GM19452 (cell line): ENCODE data around the gene SERTM2.
"Not testable (repeated sequence)": the region's sequence is repeated elsewhere in the genome, so short reads cannot be mapped to it uniquely, and the experiment has no call there.

Experiments used
- ATAC-seq: cut with Tn5 transposase; IDR thresholded peaks from one replicate; pipeline ENCODE4 v1.9.1; 2021; ENCODE audit not compliant: unreplicated experiment

Gene SERTM2

DNA sequence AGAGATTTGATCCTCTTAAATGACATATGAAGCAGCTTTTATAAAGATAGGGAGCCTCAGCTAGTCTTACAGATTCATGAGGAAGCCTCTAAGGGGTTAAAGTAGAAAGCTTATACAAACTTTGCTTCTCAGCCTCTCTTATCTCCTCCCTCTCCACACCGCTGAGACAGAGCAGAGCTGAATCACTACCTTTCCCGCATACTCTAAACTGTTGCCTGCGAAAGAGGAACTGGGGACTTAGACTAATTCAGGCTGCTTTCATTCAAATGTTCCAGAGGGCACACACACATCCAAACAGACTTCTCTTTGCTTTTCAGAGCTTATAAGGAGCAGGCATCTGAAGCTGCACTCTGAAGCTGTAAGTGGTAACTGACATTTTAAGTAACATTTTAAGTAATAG lies at the start of gene SERTM2:
Gene SERTM2, plus strand, starts transcription at position 169 of the 400 bp plus-strand sequence. CDS start 7,213 bp downstream, outside the sequence.
- peak; percentile 86 for ATAC-seq

DNA sequence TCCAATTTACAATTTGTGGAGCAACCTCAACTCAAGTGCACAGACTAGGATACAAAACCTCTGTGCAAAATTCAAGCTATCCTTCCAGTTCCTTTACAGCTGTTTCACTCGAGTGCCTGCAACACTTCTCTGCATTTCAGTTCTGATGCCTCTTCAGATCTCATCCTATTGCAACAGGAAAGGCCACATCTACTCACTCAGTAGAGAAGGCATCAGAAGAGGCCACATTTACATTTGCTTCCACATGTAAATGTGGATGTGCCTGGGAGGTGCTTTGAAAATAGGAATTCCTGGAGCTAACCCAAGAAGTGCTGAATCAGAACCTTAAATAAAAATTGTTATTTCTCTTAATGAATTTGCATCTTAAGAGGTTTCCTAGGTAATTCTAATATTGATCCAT lies 45.8 kb upstream of the SERTM2 start:
- ATAC-seq, result no peak

DNA sequence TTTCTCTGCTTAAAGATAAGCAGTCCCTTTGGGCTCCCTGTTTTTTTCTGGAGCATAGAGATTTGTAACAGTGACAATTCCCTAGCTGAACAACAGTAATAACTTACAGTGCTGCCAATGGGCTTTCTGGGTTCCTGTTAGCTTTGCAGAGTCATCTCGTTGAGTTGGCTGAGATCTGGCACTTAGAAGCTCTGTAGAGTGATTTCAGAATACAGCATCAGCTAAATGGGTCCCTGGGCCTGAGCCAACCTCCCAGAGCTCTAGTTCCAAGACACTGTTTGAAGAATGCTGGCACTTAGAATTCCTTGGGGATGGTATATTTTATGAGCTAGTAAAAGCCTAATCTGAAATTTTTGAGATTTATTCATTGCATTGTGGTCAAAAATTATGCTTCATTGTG lies 43.5 kb upstream of the SERTM2 start:
- no peak for ATAC-seq

DNA sequence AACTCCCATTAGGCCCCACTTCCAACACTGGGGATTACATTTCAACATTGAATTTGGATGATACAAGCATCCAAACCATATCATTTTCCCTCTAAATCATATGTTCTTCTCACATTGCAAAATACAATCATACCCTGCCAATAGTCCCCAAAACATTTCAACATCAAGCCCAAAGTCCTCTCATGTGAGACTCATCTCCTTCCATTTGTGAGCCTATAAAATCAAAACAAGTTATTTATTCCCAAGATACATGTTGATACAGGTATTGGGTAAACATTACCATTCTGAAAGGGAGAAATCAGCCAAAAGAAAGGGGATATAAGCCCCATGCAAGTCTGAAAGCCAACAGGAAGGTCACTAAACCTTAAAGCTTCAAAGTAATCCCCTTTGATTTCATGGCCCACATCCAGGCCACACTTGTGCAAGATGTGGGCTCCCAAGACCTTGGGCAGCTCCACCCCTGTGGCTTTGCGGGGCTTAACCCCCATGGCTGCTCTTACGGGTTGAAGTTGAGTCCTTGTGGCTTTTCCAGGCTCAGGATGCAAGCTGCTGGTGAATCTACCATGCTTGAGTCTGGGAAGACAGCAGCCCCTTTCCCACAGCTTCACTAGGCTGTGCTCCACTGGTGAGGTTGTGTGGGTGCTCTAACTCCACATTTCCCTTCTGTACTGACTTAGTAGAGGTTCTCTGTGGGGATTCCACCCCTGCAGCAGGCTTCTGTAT lies 40.6 kb upstream of the SERTM2 start:
- ATAC-seq, result no peak

DNA sequence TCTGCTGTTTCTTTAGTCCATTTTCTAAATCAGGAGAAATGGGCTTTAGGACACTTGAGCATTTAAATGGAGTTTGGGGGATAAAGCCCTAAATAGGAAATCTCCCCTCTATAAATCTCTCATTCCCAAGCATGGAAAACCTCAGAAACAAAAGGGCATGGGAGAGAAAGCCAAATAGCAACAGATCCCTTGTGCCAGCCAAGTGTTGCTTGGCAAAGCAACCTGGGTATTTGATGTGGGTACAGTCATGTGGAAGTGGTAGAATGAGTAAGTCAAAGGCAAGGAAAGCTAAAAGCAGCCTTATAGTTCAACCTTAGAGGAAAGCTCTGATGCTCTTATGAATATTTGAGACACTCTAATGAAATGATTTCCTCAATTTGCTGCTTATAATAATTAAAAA lies 29.5 kb upstream of the SERTM2 start:
- no peak for ATAC-seq

DNA sequence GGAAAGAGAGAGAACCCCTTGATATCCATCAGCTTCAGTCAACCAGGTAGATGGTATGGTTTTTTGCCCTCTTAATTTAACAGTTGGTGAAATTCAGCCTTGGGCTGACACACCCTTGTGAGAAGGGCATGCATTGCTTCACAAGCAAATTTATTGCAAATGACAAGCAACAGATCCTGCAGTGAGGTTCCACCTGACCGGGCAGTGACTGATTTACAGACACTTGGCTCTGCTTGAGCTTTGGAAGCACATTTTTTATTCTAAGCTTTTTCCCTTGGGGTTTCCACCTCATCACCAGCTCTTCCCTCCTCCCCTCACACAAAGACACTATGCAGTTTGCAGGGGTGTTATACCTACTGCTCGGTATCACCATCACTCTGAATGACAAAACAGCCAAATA lies 28.3 kb upstream of the SERTM2 start:
- ATAC-seq, result no peak

DNA sequence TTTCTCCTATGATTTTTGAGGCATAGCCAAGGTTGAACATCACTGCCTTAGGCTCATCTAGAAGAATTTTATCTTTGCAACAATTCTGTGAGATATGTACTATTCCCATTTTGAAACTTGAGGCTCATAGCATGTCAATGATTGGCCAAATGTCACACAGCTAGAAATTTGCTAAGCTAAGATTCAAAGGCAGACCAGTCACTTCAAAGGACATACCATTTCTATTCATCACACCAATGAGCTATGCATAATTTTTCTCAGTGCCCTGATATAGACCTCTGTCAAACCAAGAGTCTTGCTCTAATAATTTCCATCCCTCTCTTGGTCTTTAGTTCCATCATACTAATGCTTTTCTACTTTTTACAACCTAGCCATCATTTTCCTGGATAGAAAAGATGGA lies 27.6 kb upstream of the SERTM2 start:
- ATAC-seq, result no peak

DNA sequence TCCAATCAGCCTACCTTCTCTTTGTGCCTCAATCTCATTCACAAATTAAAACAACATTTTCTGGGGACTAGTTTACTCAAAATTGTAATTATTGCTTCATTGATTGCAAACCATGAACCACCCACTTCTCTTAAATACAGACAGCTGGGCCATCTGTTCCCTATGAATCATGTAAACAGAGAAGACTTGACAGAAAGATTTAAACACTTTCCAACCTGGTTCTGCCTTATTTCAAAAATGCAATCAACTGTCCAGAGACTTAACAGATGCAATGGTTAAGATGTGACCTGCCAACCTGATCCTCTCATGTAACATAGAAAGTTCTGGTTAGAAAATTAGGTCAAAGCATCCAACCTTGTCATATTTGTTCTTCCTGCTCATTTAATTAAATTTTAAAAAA lies 20.8 kb upstream of the SERTM2 start:
- ATAC-seq, result no peak

DNA sequence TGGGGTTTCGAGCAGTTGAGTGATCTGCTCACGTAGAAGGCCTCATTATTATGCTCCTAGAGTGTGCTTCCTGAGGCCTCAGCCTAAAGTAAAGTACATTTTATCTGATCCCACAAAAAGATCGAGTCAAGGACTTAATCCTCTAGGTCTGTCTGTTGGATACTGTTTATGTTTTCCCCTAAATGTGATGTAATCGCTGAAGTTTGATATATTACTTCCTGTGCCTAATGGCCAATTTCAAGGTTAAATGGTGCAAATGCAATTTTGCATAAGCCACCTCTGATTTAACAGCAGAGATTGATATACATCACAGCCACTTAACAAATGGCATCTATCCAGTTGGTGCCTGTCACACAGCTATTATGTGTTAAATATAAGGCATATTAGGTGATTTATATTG lies 19.4 kb upstream of the SERTM2 start:
- ATAC-seq, result no peak

DNA sequence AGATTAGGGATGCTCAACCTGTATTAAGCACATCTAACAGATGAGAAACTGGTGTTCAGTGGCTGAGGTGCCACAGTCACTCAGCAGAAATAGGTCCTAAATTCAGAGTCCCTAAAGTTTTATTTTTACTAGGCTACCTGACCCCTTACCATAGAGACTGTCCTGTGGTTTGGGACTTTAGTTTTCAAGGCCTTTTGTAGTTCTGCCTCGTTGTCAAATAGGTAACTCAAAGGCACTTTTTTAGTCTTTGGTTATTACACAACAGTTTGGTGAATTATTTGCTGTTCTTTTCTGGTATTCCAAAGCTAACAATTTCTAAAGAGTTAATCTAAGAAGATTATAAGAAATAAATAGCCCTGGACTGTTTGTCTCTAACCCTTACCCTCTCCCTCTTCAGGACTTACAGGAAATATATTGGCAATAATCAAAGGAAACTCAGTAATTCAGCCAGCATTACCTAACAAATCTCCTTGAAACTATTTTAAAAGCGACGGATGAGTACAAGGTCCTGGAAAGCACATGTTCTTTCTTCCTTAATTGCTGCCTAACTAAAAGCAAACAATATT lies 12.8 kb upstream of the SERTM2 start:
- no peak for ATAC-seq

DNA sequence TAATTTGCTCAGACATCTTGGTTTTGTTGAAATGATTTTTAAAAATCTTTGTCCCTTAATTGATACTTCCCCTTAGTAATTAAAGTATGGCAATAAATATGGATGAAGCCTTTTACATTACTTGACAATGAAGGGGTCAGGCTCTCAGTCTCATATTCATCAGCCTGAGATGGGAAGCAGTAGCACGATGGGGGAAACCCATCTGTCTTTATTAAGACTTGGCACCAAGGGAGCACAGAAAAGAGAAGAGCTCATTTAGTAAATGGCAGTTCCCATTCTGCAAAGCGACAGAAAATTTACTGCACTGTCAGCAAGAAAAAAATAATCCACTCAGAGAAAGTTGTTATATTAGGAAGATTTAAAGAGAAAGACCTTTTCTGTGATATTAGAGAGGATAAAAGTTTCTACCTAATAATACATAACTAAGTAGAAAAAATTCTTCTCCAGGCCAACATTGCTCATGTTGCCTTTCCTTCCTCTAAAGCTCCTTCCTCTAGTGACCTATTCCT lies 7.9 kb upstream of the SERTM2 start:
- ATAC-seq, result no peak

DNA sequence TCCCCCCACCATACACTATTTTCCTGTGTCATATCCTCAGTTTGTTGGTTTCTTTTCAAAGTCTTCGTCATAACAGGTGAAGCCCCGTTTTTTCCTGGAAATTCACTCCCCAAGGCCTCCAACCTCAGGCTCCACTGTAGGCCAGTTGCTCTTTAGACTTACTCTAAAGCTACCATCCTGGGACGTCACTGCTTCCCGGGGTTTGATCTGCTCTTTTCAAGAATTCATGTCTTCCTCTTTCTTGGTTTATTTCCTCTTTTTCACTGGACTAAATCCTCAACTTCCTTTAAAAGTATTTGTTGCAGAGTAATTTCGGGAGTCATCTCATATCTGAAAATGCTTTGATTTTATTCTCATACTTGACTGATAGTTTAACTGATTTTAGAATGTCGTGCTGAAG lies 6.5 kb upstream of the SERTM2 start:
- ATAC-seq, result no peak

DNA sequence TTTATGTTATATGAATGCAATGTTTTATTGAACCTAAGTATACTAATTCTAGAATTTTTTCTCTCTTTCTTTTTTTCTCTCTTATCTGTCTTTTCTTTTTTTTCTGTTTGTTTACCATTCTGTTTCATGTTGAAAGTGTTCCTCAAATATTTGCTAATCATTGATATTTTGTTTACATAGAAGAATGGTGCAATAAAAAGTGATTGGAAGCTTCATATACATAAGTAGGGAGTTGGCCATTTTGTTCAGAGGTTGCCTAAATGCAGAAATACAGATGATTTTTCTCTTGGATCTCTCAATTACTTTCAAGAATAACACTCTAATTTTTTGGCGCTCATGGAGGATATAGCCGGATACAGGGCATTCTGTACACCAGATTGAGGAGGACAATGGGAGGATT lies 5.7 kb upstream of the SERTM2 start:
- ATAC-seq, result no peak

DNA sequence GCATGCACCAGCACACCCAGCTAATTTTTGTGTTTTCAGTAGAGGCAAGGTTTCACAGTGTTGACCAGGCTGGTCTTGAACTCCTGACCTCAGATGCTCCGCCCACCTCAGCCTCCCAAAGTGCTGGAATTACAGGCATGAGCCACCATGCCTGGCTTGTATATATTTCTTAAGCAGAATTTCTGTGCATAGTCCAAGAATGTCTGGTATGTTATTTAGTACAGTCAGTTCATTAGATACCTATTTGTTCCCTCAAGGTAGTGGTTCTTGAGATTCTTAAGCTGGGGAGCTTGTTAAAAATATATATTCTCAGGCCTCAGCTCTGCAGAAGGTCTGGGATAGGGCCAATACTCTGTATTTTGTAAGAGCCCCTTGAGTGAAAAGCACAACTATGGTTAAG lies 4.6 kb upstream of the SERTM2 start:
- ATAC-seq, result no peak

DNA sequence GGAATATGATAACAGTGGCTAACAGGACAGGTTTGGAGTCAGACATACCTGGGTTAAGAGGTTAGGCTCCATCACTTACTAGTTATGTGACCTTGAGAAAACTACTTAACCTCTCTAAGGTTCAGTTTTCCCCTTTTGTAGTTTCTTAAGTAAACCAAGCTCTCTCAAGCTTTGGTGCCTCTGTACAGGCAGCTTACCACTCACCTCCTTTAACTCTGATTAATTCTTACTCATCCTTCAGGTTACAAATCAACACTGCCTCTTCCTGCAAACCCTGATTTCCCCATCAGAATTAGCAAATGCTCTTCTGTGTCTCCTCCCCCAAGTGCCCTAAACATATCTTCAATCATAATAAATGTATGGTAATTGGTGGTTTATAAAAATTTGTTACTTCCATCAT lies 3.5 kb upstream of the SERTM2 start:
- no peak for ATAC-seq

DNA sequence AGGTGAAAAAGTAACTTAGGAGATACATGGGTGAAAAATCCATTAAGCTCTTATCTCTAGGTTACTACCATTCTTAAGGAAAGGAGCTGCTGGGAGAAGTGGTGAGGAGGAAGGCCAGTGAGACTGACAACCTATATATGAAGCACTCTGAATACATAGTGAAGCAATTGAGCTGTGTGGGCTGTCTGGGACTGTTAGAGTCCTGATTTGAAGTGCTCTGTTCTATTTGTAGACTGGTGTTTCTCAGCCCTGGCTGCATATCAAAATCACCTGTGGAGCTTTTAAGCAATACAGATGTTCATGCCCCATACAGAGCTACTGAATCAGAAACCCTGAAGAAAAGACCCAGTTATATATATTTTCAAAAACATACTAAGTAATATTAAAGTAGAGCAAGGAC lies 3.9 kb downstream of the SERTM2 start:
- no peak for ATAC-seq

DNA sequence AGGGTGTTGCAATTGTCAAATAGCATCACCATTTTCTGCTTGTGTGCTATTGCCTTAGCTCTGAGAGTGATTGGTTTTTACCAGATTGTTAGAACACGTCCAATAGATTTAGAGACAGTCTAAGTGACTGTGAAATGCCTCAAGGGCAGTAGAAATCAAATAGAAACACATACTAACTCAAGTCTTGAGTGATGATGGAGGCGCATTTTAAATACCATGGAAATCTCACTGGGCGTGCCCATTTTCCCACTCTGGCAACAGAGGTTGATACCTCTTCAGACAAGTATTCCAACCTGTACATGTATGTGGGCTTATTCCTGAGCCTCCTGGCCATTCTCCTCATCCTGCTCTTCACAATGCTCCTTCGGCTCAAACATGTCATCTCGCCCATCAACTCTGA lies 7.2 kb downstream of the SERTM2 start:
- no peak for ATAC-seq

DNA sequence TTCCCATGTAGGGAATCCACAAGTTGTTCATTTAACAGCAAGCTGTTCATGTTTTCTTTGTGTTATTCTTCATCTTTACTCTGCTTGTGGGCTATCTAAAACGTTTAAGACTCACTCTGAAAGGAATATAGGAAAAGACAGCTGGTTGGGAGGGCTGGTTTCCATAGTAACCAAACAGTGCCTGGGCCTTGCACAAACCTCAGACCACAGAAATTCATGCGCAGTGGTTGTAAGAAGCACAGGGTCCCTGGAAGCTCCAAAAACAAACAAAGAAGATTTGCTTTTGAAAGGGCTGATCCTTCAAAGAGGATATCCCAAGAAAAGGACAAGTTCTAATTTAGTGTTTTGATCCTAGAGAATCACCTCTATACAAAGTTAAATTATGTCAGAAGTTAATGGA lies 7.8 kb downstream of the SERTM2 start:
- no peak for ATAC-seq

DNA sequence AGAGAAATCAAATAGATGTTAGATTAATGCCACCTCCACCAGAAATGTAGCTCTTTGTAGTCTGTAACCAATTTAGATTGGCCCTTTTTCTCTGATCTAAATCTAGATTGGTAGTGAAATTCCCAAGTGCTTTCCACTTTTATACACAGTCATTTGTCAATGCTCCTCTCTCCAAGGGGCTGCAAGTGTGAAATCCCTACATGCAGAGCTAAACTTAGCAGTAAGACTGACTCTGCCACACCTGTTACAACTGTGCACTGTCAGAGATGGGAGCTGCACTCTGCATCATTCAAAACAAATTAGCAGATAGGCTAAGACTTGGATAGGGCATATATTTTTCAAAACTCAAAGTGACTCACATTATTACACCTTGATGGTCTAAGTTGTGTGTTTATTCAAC lies 9.1 kb downstream of the SERTM2 start:
- no peak for ATAC-seq

DNA sequence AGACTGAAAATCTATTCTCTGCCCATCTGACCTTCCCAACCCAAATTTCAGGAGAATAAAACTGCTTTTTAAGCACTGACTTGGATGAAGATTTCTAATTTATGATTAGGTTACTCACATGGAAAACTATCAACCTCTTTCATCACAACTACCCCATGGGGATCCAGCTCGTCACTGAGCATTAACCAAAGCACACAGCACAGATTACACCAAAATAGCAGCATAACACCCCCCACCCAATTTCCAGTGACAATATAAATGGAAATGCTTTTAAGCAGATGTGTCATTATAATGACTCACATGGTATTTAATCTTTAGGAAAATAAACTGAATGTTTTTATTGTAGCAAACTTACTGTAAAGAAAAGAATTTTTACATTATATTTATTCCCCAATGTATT lies 9.7 kb downstream of the SERTM2 start:
- no peak for ATAC-seq

DNA sequence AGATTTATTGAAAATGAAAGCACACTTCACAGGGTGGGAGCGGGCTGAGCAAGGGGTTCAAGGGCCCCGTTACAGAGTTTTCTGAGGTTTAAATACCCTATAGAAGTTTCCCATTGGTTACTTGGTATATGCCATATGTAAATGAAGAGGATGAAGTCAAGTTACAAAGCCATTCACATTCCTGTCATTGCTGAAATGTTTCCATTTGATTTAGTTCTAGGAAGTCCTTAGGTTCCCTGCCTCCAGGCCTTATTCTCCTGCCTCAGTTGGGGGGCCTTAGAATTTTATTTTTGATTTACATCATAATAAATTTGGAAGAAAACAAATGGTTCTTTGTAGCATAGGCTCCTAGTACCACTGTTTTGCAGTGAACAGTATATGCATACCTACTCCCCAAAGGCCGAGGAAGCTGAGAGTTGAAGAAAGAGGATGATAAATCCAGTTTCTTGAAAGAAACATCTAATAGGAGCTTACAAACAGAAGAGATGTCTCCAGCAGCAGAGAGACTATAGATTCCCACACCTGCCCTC lies 31.8 kb downstream of the SERTM2 start:
- ATAC-seq, result no peak

DNA sequence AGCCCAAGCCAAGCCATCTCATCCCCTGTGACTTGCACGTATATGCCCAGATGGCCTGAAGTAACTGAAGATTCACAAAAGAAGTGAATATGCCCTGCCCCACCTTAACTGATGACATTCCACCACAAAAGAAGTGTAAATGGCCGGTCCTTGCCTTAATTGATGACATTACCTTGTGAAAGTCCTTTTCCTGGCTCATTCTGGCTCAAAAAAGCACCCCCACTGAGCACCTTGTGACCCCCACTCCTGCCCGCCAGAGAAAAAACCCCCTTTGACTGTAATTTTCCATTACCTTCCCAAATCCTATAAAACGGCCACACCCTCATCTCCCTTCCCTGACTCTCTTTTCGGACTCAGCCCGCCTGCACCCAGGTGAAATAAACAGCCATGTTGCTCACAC lies 37.8 kb downstream of the SERTM2 start:
- not testable (repeated sequence) for ATAC-seq
